ENCODE results near the gene CERS4.

The CERS4 gene

DNA sequence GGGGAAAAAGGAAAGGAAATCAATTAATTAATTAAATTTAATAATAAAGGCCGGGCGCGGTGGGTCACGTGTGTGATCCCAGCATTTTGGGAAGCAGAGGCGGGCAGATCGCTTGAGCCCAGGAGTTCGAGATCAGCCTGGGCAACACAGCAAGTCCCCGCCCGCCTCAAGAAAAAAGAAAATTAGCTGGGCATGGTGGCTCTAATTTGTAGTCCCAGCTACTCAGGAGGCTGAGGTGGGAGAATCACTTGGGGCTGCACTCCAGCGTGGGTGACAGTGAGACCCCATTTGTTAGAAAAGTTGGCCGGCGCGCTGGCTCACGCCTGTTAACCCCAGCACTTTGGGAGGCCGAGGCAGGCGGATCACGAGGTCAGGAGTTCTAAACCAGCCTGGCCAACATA lies 99.7 kb downstream of the CERS4 start:
- intact Hi-C loops (cut with DNase I) = no loop called here
- peak in 4 of 10 donors; percentile 3 to 59 (median 51) for DNase-seq

DNA sequence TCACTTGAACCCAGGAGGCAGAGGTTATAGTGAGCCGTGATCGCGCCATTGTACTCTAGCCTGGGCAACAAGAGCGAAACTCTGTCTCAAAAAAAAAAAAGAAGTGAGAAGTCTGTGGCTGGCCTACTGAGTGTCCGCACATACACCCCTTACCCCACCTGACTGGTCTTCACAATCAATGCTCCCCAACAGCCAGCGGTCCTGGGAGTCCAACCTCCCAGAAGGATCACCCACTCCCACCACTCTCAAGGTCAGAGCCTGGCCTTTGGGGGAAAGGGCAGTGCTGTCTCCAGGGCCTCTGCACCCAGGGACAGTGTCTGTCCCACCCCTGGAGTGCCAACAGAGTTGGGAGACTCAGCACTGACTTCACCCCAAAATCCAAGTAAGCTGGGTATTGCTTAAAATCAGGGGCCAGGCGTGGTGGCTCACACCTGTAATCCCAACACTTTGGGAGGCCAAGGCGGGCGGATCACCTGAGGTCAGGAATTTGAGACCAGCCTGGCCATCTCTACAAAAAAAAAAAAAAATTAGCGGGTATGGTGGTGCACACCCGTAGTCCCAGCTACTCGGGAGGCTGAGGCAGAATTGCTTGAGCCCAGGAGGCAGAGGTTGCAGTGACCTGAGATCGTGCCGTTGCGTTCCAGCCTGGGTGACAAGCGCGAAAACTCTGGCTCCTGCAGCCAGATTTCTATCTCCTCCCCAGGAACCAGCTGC lies 101.3 kb downstream of the CERS4 start:
- peak in 4 of 10 donors; percentile 1 to 57 (median 40) for DNase-seq

DNA sequence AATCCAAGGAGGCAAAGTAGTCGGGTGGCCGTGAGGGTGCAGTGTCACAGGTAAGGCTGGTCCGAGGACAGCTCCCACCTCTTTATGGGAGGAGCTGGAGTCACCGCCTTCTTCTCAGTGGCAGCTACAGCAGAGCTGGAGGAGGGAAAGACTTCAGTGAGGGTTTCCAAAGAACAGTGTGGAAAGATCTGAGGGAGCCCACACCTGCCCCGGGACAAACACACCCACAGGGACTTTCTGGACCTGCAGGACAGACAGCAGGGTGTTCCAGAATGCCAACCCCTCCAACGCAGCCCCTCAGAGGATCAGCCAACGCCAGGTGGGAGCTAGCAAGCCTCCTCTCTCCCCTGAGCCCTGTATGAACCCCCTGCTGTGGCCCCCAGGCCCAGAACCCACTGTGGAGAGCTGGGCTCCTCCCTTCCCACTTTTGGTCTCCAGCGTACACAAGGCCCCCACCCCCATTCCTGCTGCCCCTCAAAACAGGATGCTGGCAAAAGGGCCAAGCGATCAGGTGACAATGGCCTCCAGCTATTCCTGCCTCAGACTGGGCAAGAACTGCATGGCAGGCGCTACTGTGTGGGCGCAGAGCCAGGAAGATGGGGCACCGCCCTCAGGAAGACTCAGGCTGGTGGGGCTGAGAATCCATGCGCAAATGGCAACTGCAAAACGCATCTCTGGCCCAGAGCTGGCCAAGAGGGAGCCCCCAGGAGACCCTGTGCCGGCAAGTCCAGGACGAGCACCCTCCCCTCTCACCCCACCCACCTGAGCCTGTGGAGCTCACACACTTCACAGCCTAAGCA lies 102.5 kb downstream of the CERS4 start:
- DNase-seq = peak in 4 of 10 donors; percentile 6 to 83 (median 73)
- intact Hi-C loops (cut with DNase I) = no loop called here

More for the DNA sequence above, 101.3 kb downstream of the CERS4 start:
- intact Hi-C loops (cut with DNase I) = no loop called here

Measured in posterior cingulate gyrus (tissue), 11 donors.